H1 (cell line): Measurements from ENCODE around the gene TPO. TPM values are rescaled to one million over a fixed set of nuclear protein-coding genes. Genes with fewer than 3 reads are reported as not detected.

ENCODE experiments used
- CTCF ChIA-PET: fragments of 300-600 bp; sonication (Branson Sonifier 250); formaldehyde crosslinking; loops from one replicate; lab custom pipeline; 2021; ENCODE audit not compliant: partially characterized antibody; lab: Charles Lee
- POLR2A ChIA-PET: fragments of 300-600 bp; sonication (Branson Sonifier 250); formaldehyde crosslinking; loops from one replicate; lab custom pipeline; 2021; ENCODE audit warnings: inconsistent platforms; ENCODE audit not compliant: partially characterized antibody; lab: Charles Lee
- DNase-seq, 2 experiments: peaks; one replicate each; pipeline versions ENCODE4 v3.0.0 to v3.0.0-alpha.2; 2010 to 2022; ENCODE audit warnings: low spot score in 2 of 2, low read depth in 1 of 2, mixed read lengths in 1 of 2
- FAIRE-seq: peaks from 2 replicates; lab custom pipeline; 2011; peaks lifted over from hg19 to GRCh38; lab: Jason Lieb, UNC
- H2AFZ ChIP-seq: 2 replicates; pipeline ENCODE4 v1.8.1; 2012; ENCODE audit warnings: low read length, inconsistent platforms
- H2AK5ac ChIP-seq: 2 replicates; pipeline ENCODE4 v1.6.1; 2013; ENCODE audit warnings: low read depth, low read length
- H2BK120ac ChIP-seq: replicated peaks from 2 replicates; pipeline ENCODE3; 2013; ENCODE audit warnings: low read depth, low read length, inconsistent platforms
- H2BK12ac ChIP-seq: 2 replicates; pipeline ENCODE4 v1.6.1; 2013; ENCODE audit warnings: low read depth, low read length
- H2BK15ac ChIP-seq: 2 replicates; pipeline ENCODE4 v1.6.1; 2013; ENCODE audit warnings: low read length
- H2BK20ac ChIP-seq: 2 replicates; pipeline ENCODE4 v1.6.1; 2013; ENCODE audit warnings: low read length
- H2BK5ac ChIP-seq: 2 replicates; pipeline ENCODE4 v1.6.1; 2013; ENCODE audit warnings: low read depth, low read length
- H3K14ac ChIP-seq: 2 replicates; pipeline ENCODE4 v1.6.1; 2013; ENCODE audit warnings: inconsistent platforms; ENCODE audit not compliant: insufficient read length
- H3K18ac ChIP-seq: 2 replicates; pipeline ENCODE4 v1.6.1; 2013; ENCODE audit warnings: low read length; ENCODE audit errors: extremely low read depth
- H3K23ac ChIP-seq: 2 replicates; pipeline ENCODE4 v1.6.1; 2013; ENCODE audit warnings: inconsistent platforms; ENCODE audit not compliant: insufficient read length
- H3K23me2 ChIP-seq: 2 replicates; pipeline ENCODE4 v1.6.1; 2013; ENCODE audit warnings: low read depth, low read length
- H3K27ac ChIP-seq: 2 replicates; pipeline ENCODE4 v1.6.1; 2011; ENCODE audit warnings: low read depth, low read length, inconsistent platforms
- H3K27me3 ChIP-seq, 4 experiments: replicated peaks in 1 of 4; 1 replicate in 1 of 4; 2 replicates in 3 of 4; pipeline versions ENCODE4 v1.6.1 to v1.8.1; 2011 to 2013; ENCODE audit warnings: low read length in 3 of 4, mild to moderate bottlenecking in 3 of 4, inconsistent platforms in 2 of 4, mixed read lengths in 2 of 4, moderate library complexity in 1 of 4; ENCODE audit not compliant: control insufficient read depth in 3 of 4, insufficient read depth in 3 of 4; ENCODE audit errors: extremely low read depth in 1 of 4
- H3K36me3 ChIP-seq, 4 experiments: 2 replicates each; pipeline versions ENCODE4 v1.6.1 to v1.8.1; 2011 to 2013; ENCODE audit warnings: mild to moderate bottlenecking in 4 of 4, low read length in 3 of 4, moderate library complexity in 2 of 4, control low read depth in 1 of 4, inconsistent platforms in 1 of 4; ENCODE audit not compliant: insufficient read depth in 4 of 4, control insufficient read depth in 2 of 4
- H3K4ac ChIP-seq: replicated peaks from 2 replicates; pipeline ENCODE3; 2013; ENCODE audit warnings: low read length, low read depth, mixed read lengths, inconsistent platforms; ENCODE audit not compliant: insufficient read length
- H3K4me1 ChIP-seq, 4 experiments: replicated peaks in 1 of 4; 1 replicate in 1 of 4; 2 replicates in 3 of 4; pipeline versions ENCODE4 v1.6.1 to v1.8.1; 2011 to 2013; ENCODE audit warnings: low read length in 3 of 4, inconsistent platforms in 2 of 4, mixed read lengths in 1 of 4; ENCODE audit not compliant: insufficient read depth in 4 of 4, control insufficient read depth in 3 of 4
- H3K4me2 ChIP-seq, 2 experiments: 2 replicates each; pipeline versions ENCODE4 v1.6.1 to v1.8.1; 2011 to 2013; ENCODE audit warnings: low read depth in 2 of 2, low read length in 2 of 2, control low read depth in 1 of 2, inconsistent platforms in 1 of 2, mild to moderate bottlenecking in 1 of 2; ENCODE audit not compliant: insufficient read depth in 1 of 2
- H3K4me3 ChIP-seq, 4 experiments: fragments of 200-600, 300-600 bp in 1 of 4; sonication (generic), shearing (Covaris generic), sonication (Bioruptor Twin) in 1 of 4; 2 replicates each; pipeline versions ENCODE4 v1.5.1 to v1.8.1; 2011 to 2016; ENCODE audit warnings: low read length in 4 of 4, low read depth in 3 of 4, control low read depth in 2 of 4, inconsistent platforms in 2 of 4, mild to moderate bottlenecking in 2 of 4, mixed read lengths in 1 of 4, moderate library complexity in 1 of 4; ENCODE audit not compliant: insufficient read depth in 2 of 4; ENCODE audit errors: extremely low read depth in 1 of 4
- H3K56ac ChIP-seq: replicated peaks from 2 replicates; pipeline ENCODE3; 2013; ENCODE audit warnings: low read depth, mild to moderate bottlenecking, mixed read lengths, low read length, inconsistent platforms; ENCODE audit not compliant: insufficient read length
- H3K79me1 ChIP-seq: 2 replicates; pipeline ENCODE4 v1.6.1; 2013; ENCODE audit warnings: low read depth, low read length, control low read depth
- H3K79me2 ChIP-seq, 2 experiments: 2 replicates each; pipeline versions ENCODE4 v1.6.1 to v1.8.1; 2012 to 2013; ENCODE audit warnings: low read length in 2 of 2, mild to moderate bottlenecking in 2 of 2, inconsistent platforms in 1 of 2; ENCODE audit not compliant: insufficient read depth in 2 of 2, control insufficient read depth in 1 of 2
- H3K9ac ChIP-seq, 4 experiments: replicated peaks in 1 of 4; 1 replicate in 1 of 4; 2 replicates in 3 of 4; pipeline versions ENCODE4 v1.6.1 to v1.8.1; 2011 to 2013; ENCODE audit warnings: low read depth in 3 of 4, low read length in 3 of 4, control low read depth in 2 of 4, mild to moderate bottlenecking in 2 of 4, moderate library complexity in 2 of 4, inconsistent platforms in 1 of 4; ENCODE audit errors: extremely low read depth in 1 of 4
- H3K9me3 ChIP-seq, 2 experiments: 2 replicates each; pipeline versions ENCODE4 v1.6.1 to v1.8.1; 2012 to 2013; ENCODE audit warnings: mild to moderate bottlenecking in 2 of 2, moderate library complexity in 2 of 2, control low read depth in 1 of 2, inconsistent platforms in 1 of 2, low read depth in 1 of 2, low read length in 1 of 2, mixed read lengths in 1 of 2; ENCODE audit not compliant: insufficient read depth in 2 of 2
- H4K20me1 ChIP-seq, 2 experiments: replicated peaks in 1 of 2; 2 replicates each; pipeline versions ENCODE3 to v1.8.1; 2011 to 2013; ENCODE audit warnings: inconsistent platforms in 2 of 2, low read length in 2 of 2, mild to moderate bottlenecking in 1 of 2; ENCODE audit not compliant: insufficient read depth in 2 of 2, control insufficient read depth in 1 of 2
- H4K5ac ChIP-seq: 2 replicates; pipeline ENCODE4 v1.6.1; 2013; ENCODE audit warnings: low read length, low read depth, mixed read lengths, inconsistent platforms; ENCODE audit not compliant: insufficient read length
- H4K8ac ChIP-seq: 2 replicates; pipeline ENCODE4 v1.8.0; 2013; ENCODE audit warnings: mild to moderate bottlenecking, moderate library complexity, low read length, inconsistent platforms; ENCODE audit not compliant: insufficient read depth; ENCODE audit errors: extremely low read depth
- H4K91ac ChIP-seq: replicated peaks from 2 replicates; pipeline ENCODE3; 2013; ENCODE audit warnings: low read length, mixed read lengths, inconsistent platforms; ENCODE audit not compliant: insufficient read length
- CREB1 ChIP-seq: IDR thresholded peaks from 2 replicates; pipeline ENCODE4 v1.6.1; 2012; ENCODE audit warnings: inconsistent platforms
- KDM5A ChIP-seq: fragments of 200-600 bp; IDR thresholded peaks from 2 replicates; pipeline ENCODE4 v1.7.1; 2012; ENCODE audit warnings: mild to moderate bottlenecking, low read length, inconsistent platforms, mixed read lengths
- NANOG ChIP-seq: IDR thresholded peaks from 2 replicates; pipeline ENCODE4 v1.6.1; 2011; ENCODE audit warnings: low read length, low read depth, mild to moderate bottlenecking, inconsistent platforms; ENCODE audit not compliant: insufficient read depth, poor library complexity, severe bottlenecking
- POU5F1 ChIP-seq: IDR thresholded peaks from 2 replicates; pipeline ENCODE4 v1.6.1; 2011; ENCODE audit warnings: low read depth, mild to moderate bottlenecking, low read length, moderate library complexity
- SIRT6 ChIP-seq: IDR thresholded peaks from one replicate; pipeline ENCODE4 v1.7.1; 2012; ENCODE audit warnings: low read length, inconsistent platforms
- SIX5 ChIP-seq: IDR thresholded peaks from 2 replicates; pipeline ENCODE4 v1.6.1; 2011; ENCODE audit warnings: mild to moderate bottlenecking, low read depth, low read length
- SP1 ChIP-seq: IDR thresholded peaks from 2 replicates; pipeline ENCODE4 v1.6.1; 2011; ENCODE audit warnings: low read depth, low read length
- ZNF274 ChIP-seq: IDR thresholded peaks from 2 replicates; pipeline ENCODE4 v1.7.0; 2012; ENCODE audit warnings: low read length, borderline replicate concordance; ENCODE audit errors: extremely low read depth
- WGBS, 2 experiments: shearing (Covaris generic) in 1 of 2; methylation state at CpG; one replicate each; pipeline versions ENCODE4 v1.1.6 to v1.1.7; 2013 to 2015; ENCODE audit warnings: low lambda C conversion rate in 2 of 2, mixed read lengths in 2 of 2, inconsistent platforms in 1 of 2, low coverage in 1 of 2, missing lambda C conversion rate in 1 of 2; ENCODE audit not compliant: insufficient replicate concordance in 2 of 2, insufficient coverage in 1 of 2, insufficient read length in 1 of 2; ENCODE audit errors: extremely low coverage in 1 of 2, missing lambda C conversion rate in 1 of 2; 5-methylcytosine and 5-hydroxymethylcytosine counted together
- polyA plus RNA-seq, 7 experiments: library from polyadenylated mRNA; depleted of rRNA in 3 of 7; stranded (reverse) in 5 of 7; unstranded in 2 of 7; fragments of >200 nt in 5 of 7; fragments of 200-250 nt in 2 of 7; gene quantifications; 1 replicate in 5 of 7; 2 replicates in 1 of 7; 4 replicates in 1 of 7; pipeline versions ENCODE4 v1.2.1 to v1.2.3, GENCODE V29; 2011 to 2013; ENCODE audit warnings: missing spikeins in 2 of 7, mixed read lengths in 2 of 7
- total RNA-seq: library from RNA; stranded (reverse); fragmentation: NEBNext Ultra II Directional; extraction: Animal tissue kit (Norgen Biotek cat#: 25700); gene quantifications from 2 replicates; pipeline ENCODE4 v1.2.1, GENCODE V29; 2021

The TPO gene
- total and polyA plus RNA-seq, 2 of the 8 experiments (the other 6 are each of a cell fraction or from before 2014, with no cell fraction given), result not detected

- FAIRE-seq (no peak), DNase-seq (no peak)
- Histone ChIP-seq H2BK12ac (no peak overlapping the region), H3K27ac (no peak overlapping the region), H2AK5ac (no peak overlapping the region), H3K18ac (no peak overlapping the region), H2BK15ac (no peak overlapping the region), H3K23ac (no peak overlapping the region), H4K91ac (no peak overlapping the region), H3K27me3 (no peaks in the 10 kb centered on the region), H3K36me3 (no peaks in the 10 kb centered on the region; a peak in 1 of 8 replicates), H3K4ac (no peak overlapping the region), H2BK5ac (no peak overlapping the region), H2BK20ac (no peak overlapping the region), H3K4me1 (no peaks in the 10 kb centered on the region; a peak in 1 of 7 replicates), H2BK120ac (no peak overlapping the region), H3K14ac (no peak overlapping the region), H4K20me1 (no peaks in the 10 kb centered on the region), H4K8ac (no peak overlapping the region), H3K79me2 (no peaks in the 10 kb centered on the region), H3K9ac (no peak overlapping the region), H3K4me2 (no peak overlapping the region), H2AFZ (no peak overlapping the region), H4K5ac (no peak overlapping the region), H3K79me1 (no peaks in the 10 kb centered on the region), H3K4me3 (no peak overlapping the region), H3K56ac (no peak overlapping the region), H3K9me3 (no peaks in the 10 kb centered on the region), H3K23me2 (no peaks in the 10 kb centered on the region)
- POLR2A ChIA-PET, result interaction anchor here (0.9 kb wide), 1 partner anchor 10 kb away, joined by 3 read pairs; no protein-coding TSS in a partner anchor
- 89% methylated on average over 4 of the region's 4 CpGs; no CpG with 5 or more reads in 1 of the 2 experiments for WGBS, 2 experiments
- CTCF ChIA-PET, result interaction anchor here (1.0 to 1.4 kb wide), 2 partner anchors 9 to 12 kb away, joined by 3 to 4 read pairs; no protein-coding TSS in a partner anchor
- TF ChIP-seq POU5F1 (no peak), ZNF274 (no peak), SIX5 (no peak), CREB1 (no peak), SIRT6 (no peak), NANOG (no peak), SP1 (no peak), KDM5A (no peak)
These were observed 15.9 kb upstream of the TPO start for GRCh38 chr2:1397350-1397749.
